KG1 (cell line): ENCODE results near the gene UTF1.
"Not testable (repeated sequence)": the region's sequence is repeated elsewhere in the genome, so short reads cannot be mapped to it uniquely, and the experiment has no call there.

Experiments used
- DNase-seq: peaks from one replicate; lab custom pipeline; 2025; lab: John Stamatoyannopoulos, UW

Gene UTF1

GRCh38 chr10:133229265-133230043 is 563 bp upstream of the UTF1 start:
- DNase-seq: no peak

- DNase-seq: no peak
Measured at GRCh38 chr10:133230387-133231195, 574 bp downstream of the UTF1 start.

- DNase-seq: no peak
Measured at GRCh38 chr10:133231244-133231945, 1.4 kb downstream of the UTF1 start.

- DNase-seq: no peak
Measured at GRCh38 chr10:133231946-133232574, 2.0 kb downstream of the UTF1 start.

- DNase-seq: not testable (repeated sequence)
Measured at GRCh38 chr10:133234796-133235195, 4.8 kb downstream of the UTF1 start.

GRCh38 chr10:133235265-133235855 is 5.3 kb downstream of the UTF1 start:
- no peak for DNase-seq

GRCh38 chr10:133235932-133236331 is 5.9 kb downstream of the UTF1 start:
- DNase-seq: no peak

GRCh38 chr10:133236401-133237240 is 6.6 kb downstream of the UTF1 start:
- DNase-seq: no peak

GRCh38 chr10:133237241-133237587 is 7.2 kb downstream of the UTF1 start:
- no peak for DNase-seq

- DNase-seq: no peak
Measured at GRCh38 chr10:133237588-133238465, 7.8 kb downstream of the UTF1 start, which contains the start of gene VENTX. VENTX (plus strand) TSS chr10:133237855; CDS start chr10:133237915, 60 bp downstream.

- DNase-seq: no peak
Measured at GRCh38 chr10:133238466-133238804, 8.4 kb downstream of the UTF1 start.

GRCh38 chr10:133239990-133240389 is 10.0 kb downstream of the UTF1 start:
- no peak for DNase-seq

GRCh38 chr10:133241501-133242205 is 11.6 kb downstream of the UTF1 start:
- DNase-seq: no peak

- no peak for DNase-seq
Measured at GRCh38 chr10:133242611-133243356, 12.8 kb downstream of the UTF1 start.

GRCh38 chr10:133243593-133243992 is 13.6 kb downstream of the UTF1 start:
- no peak for DNase-seq

GRCh38 chr10:133245439-133246235 is 15.6 kb downstream of the UTF1 start:
- DNase-seq: no peak

GRCh38 chr10:133246236-133246626 is 16.2 kb downstream of the UTF1 start:
- no peak for DNase-seq
